Activated B cell treated with CpG ODN at 0.5 μM for 24 hours (primary cell): ENCODE data around the gene ENO1. TPM values are rescaled to one million over a fixed set of nuclear protein-coding genes. Genes with fewer than 3 reads are reported as not detected.

Experiments
- ATAC-seq: fragments of 200-7000 bp; cut with Tn5 transposase; one replicate; pipeline ENCODE4 v1.10.0; 2021; ENCODE audit warnings: low read depth, mild to moderate bottlenecking, moderate library complexity
- CTCF ChIA-PET: fragments of 350-600 bp; sonication (Branson Sonifier 250); formaldehyde crosslinking; loops from one replicate; lab custom pipeline; 2021; ENCODE audit warnings: antibody characterized with exemption; lab: Charles Lee
- POLR2A ChIA-PET: fragments of 350-600 bp; sonication (Branson Sonifier 250); formaldehyde crosslinking; loops from one replicate; lab custom pipeline; 2021; ENCODE audit warnings: antibody characterized with exemption; lab: Charles Lee
- DNase-seq: peaks from one replicate; pipeline ENCODE4 v3.0.0; 2022
- H3K27ac Mint-ChIP-seq: one replicate; pipeline ENCODE4 v1.8.0; 2020; ENCODE audit warnings: mixed read lengths
- H3K27me3 Mint-ChIP-seq: one replicate; pipeline ENCODE4 v1.8.0; 2021; ENCODE audit warnings: mixed read lengths
- H3K36me3 Mint-ChIP-seq: one replicate; pipeline ENCODE4 v1.8.0; 2021; ENCODE audit warnings: low read depth, mixed read lengths
- H3K4me1 Mint-ChIP-seq: one replicate; pipeline ENCODE4 v1.8.0; 2021; ENCODE audit warnings: mixed read lengths
- H3K4me3 Mint-ChIP-seq: one replicate; pipeline ENCODE4 v1.8.0; 2020; ENCODE audit warnings: mild to moderate bottlenecking, mixed read lengths
- H3K9me3 Mint-ChIP-seq: one replicate; pipeline ENCODE4 v1.8.0; 2020; ENCODE audit warnings: mixed read lengths
- intact Hi-C: fragments of 100-400 bp; cut with micrococcal nuclease; formaldehyde crosslinking; loops from one replicate; pipeline ENCODE4 v1.15.1; 2024
- total RNA-seq: library from RNA; stranded (reverse); gene quantifications from 2 replicates; pipeline ENCODE4 v1.2.3, GENCODE V29; 2022
- TF ChIP-seq, protein P1 (sequence below): fragments of 200-600 bp; IDR thresholded peaks from one replicate; pipeline ENCODE4 v1.8.0; 2022; ENCODE audit warnings: antibody characterized with exemption, mild to moderate bottlenecking

The ENO1 gene
- total RNA-seq, 1 donor from 2014 or later: 837 TPM

GRCh38 chr1:8813991-8814390, 64.5 kb downstream of the ENO1 start:
- Mint-ChIP-seq H3K27ac (peak overlapping the region; percentile 41), H3K36me3 (peaks cover 9% of the 10 kb centered on the region), H3K27me3 (no peaks in the 10 kb centered on the region), H3K4me1 (peaks cover 46% of the 10 kb centered on the region), H3K4me3 (no peak overlapping the region), H3K9me3 (no peaks in the 10 kb centered on the region)
- intact Hi-C loops: no loop called here
- POLR2A ChIA-PET: interaction anchor here (0.5 kb wide), 1 partner anchor 56 kb away, joined by 6 read pairs; no protein-coding TSS in a partner anchor
- no peak for ATAC-seq
- no peak for DNase-seq
- CTCF ChIA-PET: no interaction called here
- TF ChIP-seq, protein P1, sequence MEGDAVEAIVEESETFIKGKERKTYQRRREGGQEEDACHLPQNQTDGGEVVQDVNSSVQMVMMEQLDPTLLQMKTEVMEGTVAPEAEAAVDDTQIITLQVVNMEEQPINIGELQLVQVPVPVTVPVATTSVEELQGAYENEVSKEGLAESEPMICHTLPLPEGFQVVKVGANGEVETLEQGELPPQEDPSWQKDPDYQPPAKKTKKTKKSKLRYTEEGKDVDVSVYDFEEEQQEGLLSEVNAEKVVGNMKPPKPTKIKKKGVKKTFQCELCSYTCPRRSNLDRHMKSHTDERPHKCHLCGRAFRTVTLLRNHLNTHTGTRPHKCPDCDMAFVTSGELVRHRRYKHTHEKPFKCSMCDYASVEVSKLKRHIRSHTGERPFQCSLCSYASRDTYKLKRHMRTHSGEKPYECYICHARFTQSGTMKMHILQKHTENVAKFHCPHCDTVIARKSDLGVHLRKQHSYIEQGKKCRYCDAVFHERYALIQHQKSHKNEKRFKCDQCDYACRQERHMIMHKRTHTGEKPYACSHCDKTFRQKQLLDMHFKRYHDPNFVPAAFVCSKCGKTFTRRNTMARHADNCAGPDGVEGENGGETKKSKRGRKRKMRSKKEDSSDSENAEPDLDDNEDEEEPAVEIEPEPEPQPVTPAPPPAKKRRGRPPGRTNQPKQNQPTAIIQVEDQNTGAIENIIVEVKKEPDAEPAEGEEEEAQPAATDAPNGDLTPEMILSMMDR: no peak

GRCh38 chr1:8813016-8813763, 65.3 kb downstream of the ENO1 start:
- Mint-ChIP-seq H3K27ac (no peak overlapping the region), H3K4me1 (peaks cover 42% of the 10 kb centered on the region)

GRCh38 chr1:8812081-8812480, 66.4 kb downstream of the ENO1 start:
- no peak for DNase-seq
- Mint-ChIP-seq H3K9me3 (no peaks in the 10 kb centered on the region), H3K27me3 (no peaks in the 10 kb centered on the region), H3K4me3 (no peak overlapping the region), H3K27ac (no peak overlapping the region), H3K36me3 (peaks cover 6% of the 10 kb centered on the region), H3K4me1 (peaks cover 41% of the 10 kb centered on the region)
- intact Hi-C loops: no loop called here
- ChIA-PET CTCF (interaction anchor here (1.2 kb wide), 1 partner anchor 37 kb away, joined by 3 read pairs; no protein-coding TSS in a partner anchor), POLR2A (interaction anchor here (0.5 kb wide), 1 partner anchor 8 kb away, joined by 5 read pairs; no protein-coding TSS in a partner anchor)
- ATAC-seq: no peak
- TF ChIP-seq, protein P1: no peak

More at GRCh38 chr1:8813016-8813763, 65.3 kb downstream of the ENO1 start:
- H3K9me3 Mint-ChIP-seq: no peaks in the 10 kb centered on the region
- H3K4me3 Mint-ChIP-seq: no peak overlapping the region
- DNase-seq (no peak), ATAC-seq (no peak)
- peaks cover 9% of the 10 kb centered on the region for H3K36me3 Mint-ChIP-seq
- intact Hi-C loops: no loop called here
- TF ChIP-seq, protein P1: no peak
- ChIA-PET CTCF (no interaction called here), POLR2A (interaction anchor here (0.5 to 1.2 kb wide), 2 partner anchors 13 to 55 kb away, joined by 3 to 6 read pairs; no protein-coding TSS in a partner anchor)
- H3K27me3 Mint-ChIP-seq: no peaks in the 10 kb centered on the region

Other genes with a start within 250 kb of the ENO1 start
- 90.5 and 98.8 TPM in 2 replicates for gene RERE, start 61.0 kb downstream of the ENO1 start, total RNA-seq
- gene CA6, start 67.2 kb upstream of the ENO1 start, total RNA-seq: not detected in 2 replicates
- not detected in 2 replicates for gene SLC2A7, start 147.7 kb upstream of the ENO1 start, total RNA-seq
- gene SLC2A5, start 190.9 kb upstream of the ENO1 start, total RNA-seq: 3.6 and 4.5 TPM in 2 replicates